HCT116 (cell line): ENCODE data around the gene TYRO3. TPM values are rescaled to one million over a fixed set of nuclear protein-coding genes. Genes with fewer than 3 reads are reported as not detected.

Source experiments
- ATAC-seq: fragments of 200-7000 bp; cut with Tn5 transposase; 2 replicates; pipeline ENCODE4 v1.9.1; 2020; ENCODE audit warnings: mild to moderate bottlenecking, moderate library complexity
- BruUV-seq: library from RNA; stranded (reverse); fragments of 400-500 nt; replicated peaks from 2 replicates; lab custom pipeline; 2021; lab: Mats Ljungman, UMichigan
- CTCF ChIA-PET: fragments of 300-600 bp; sonication (Branson Sonifier 250); formaldehyde crosslinking; loops from one replicate; lab custom pipeline; 2021; ENCODE audit warnings: antibody characterized with exemption; lab: Charles Lee
- POLR2A ChIA-PET: fragments of 300-600, 350-600 bp; sonication (Branson Sonifier 250); formaldehyde crosslinking; loops from one replicate; lab custom pipeline; 2021; ENCODE audit warnings: antibody characterized with exemption; lab: Charles Lee
- RAD21 ChIA-PET, 2 experiments: fragments of 300-600 bp; sonication (Branson Sonifier 250); formaldehyde crosslinking; loops; one replicate each; lab custom pipeline; 2023; ENCODE audit warnings: low total read pairs in 2 of 2; ENCODE audit not compliant: uncharacterized antibody in 2 of 2, unreplicated experiment in 2 of 2, low non-redundant PET in 1 of 2; lab: Charles Lee
- DNase-seq: peaks from one replicate; pipeline ENCODE4 v3.0.0-alpha.2; 2010; ENCODE audit warnings: low read depth, low spot score
- H2AFZ ChIP-seq: fragments of 200-600 bp; shearing (Covaris generic), sonication (generic); 2 replicates; pipeline ENCODE4 v1.6.1; 2017; ENCODE audit warnings: low read depth, mixed run types, mixed read lengths, antibody characterized with exemption, low read length; ENCODE audit not compliant: poor library complexity, severe bottlenecking
- H3K27ac ChIP-seq: 2 replicates; pipeline ENCODE4 v1.5.1; 2012; ENCODE audit warnings: low read depth, low read length
- H3K27me3 ChIP-seq: fragments of 200-600 bp; sonication (generic); 2 replicates; pipeline ENCODE4 v1.6.1; 2016; ENCODE audit warnings: mixed run types, low read length, mixed read lengths; ENCODE audit not compliant: insufficient read depth
- H3K36me3 ChIP-seq, 2 experiments: fragments of 200-500 bp in 1 of 2; fragments of 200-600 bp in 1 of 2; sonication (Bioruptor generic) in 1 of 2; sonication (generic) in 1 of 2; 2 replicates each; pipeline versions ENCODE4 v1.5.1 to v1.6.1; 2014 to 2016; ENCODE audit warnings: low read length in 2 of 2, inconsistent platforms in 1 of 2, mixed read lengths in 1 of 2, mixed run types in 1 of 2; ENCODE audit not compliant: insufficient read depth in 2 of 2, control insufficient read depth in 1 of 2
- H3K4me1 ChIP-seq, 2 experiments: fragments of 200-600 bp in 1 of 2; sonication (generic) in 1 of 2; 2 replicates each; pipeline versions ENCODE4 v1.5.1 to v1.6.1; 2012 to 2017; ENCODE audit warnings: low read length in 2 of 2, inconsistent platforms in 1 of 2, mild to moderate bottlenecking in 1 of 2, mixed read lengths in 1 of 2, mixed run types in 1 of 2, moderate library complexity in 1 of 2; ENCODE audit not compliant: insufficient read depth in 2 of 2, control insufficient read depth in 1 of 2
- H3K4me2 ChIP-seq: fragments of 200-600 bp; sonication (generic); 2 replicates; pipeline ENCODE4 v1.6.1; 2017; ENCODE audit warnings: mixed run types, low read length, mixed read lengths
- H3K4me3 ChIP-seq, 2 experiments: fragments of 200-600 bp in 1 of 2; sonication (generic) in 1 of 2; replicated peaks in 1 of 2; 2 replicates each; pipeline ENCODE4 v1.5.1; 2011 to 2016; ENCODE audit warnings: low read length in 2 of 2, control low read depth in 1 of 2, low read depth in 1 of 2, mild to moderate bottlenecking in 1 of 2, mixed read lengths in 1 of 2, mixed run types in 1 of 2
- H3K79me2 ChIP-seq: fragments of 200-600 bp; sonication (generic); 2 replicates; pipeline ENCODE4 v1.6.1; 2017; ENCODE audit warnings: mild to moderate bottlenecking, mixed run types, low read length, moderate library complexity, mixed read lengths; ENCODE audit not compliant: insufficient read depth
- H3K9ac ChIP-seq: fragments of 200-600 bp; sonication (generic); 2 replicates; pipeline ENCODE4 v1.6.1; 2016; ENCODE audit warnings: low read length, mixed read lengths
- H3K9me2 ChIP-seq: fragments of 200-600 bp; sonication (generic), shearing (Covaris generic); 2 replicates; pipeline ENCODE4 v1.6.1; 2017; ENCODE audit warnings: mixed run types, mild to moderate bottlenecking, moderate library complexity; ENCODE audit not compliant: insufficient read depth
- H3K9me3 ChIP-seq, 2 experiments: fragments of 200-500 bp in 1 of 2; fragments of 200-600 bp in 1 of 2; sonication (Bioruptor generic) in 1 of 2; sonication (generic) in 1 of 2; 2 replicates each; pipeline ENCODE4 v1.6.1; 2014 to 2017; ENCODE audit warnings: low read length in 2 of 2, mixed read lengths in 2 of 2, inconsistent platforms in 1 of 2, low read depth in 1 of 2, mild to moderate bottlenecking in 1 of 2, mixed run types in 1 of 2, moderate library complexity in 1 of 2; ENCODE audit not compliant: control insufficient read depth in 1 of 2, insufficient read depth in 1 of 2
- H4K20me1 ChIP-seq: fragments of 200-600 bp; sonication (generic), shearing (Covaris generic); 2 replicates; pipeline ENCODE4 v1.6.1; 2017; ENCODE audit warnings: mixed run types, mild to moderate bottlenecking, moderate library complexity; ENCODE audit not compliant: insufficient read depth
- ATF3 ChIP-seq: IDR thresholded peaks from 2 replicates; pipeline ENCODE4 v1.6.1; 2012
- CBX3 ChIP-seq: IDR thresholded peaks from 2 replicates; pipeline ENCODE4 v1.6.1; 2012; ENCODE audit warnings: low read depth
- CEBPB ChIP-seq: IDR thresholded peaks from 2 replicates; pipeline ENCODE4 v1.6.1; 2012; ENCODE audit warnings: low read depth
- EGR1 ChIP-seq: IDR thresholded peaks from 2 replicates; pipeline ENCODE4 v1.6.1; 2012; ENCODE audit warnings: low read depth
- EZH2 ChIP-seq: fragments of 200-600 bp; sonication (generic); IDR thresholded peaks from 2 replicates; pipeline ENCODE4 v1.6.1; 2017; ENCODE audit warnings: antibody characterized with exemption, mixed run types
- EZH2phosphoT487 ChIP-seq: fragments of 200-600 bp; IDR thresholded peaks from 2 replicates; pipeline ENCODE4 v1.6.1; 2018; ENCODE audit warnings: antibody characterized with exemption, borderline replicate concordance
- FOSL1 ChIP-seq: IDR thresholded peaks from 2 replicates; pipeline ENCODE4 v1.6.1; 2012; ENCODE audit warnings: low read depth
- JUND ChIP-seq: IDR thresholded peaks from 2 replicates; pipeline ENCODE4 v1.6.1; 2012
- MAX ChIP-seq: IDR thresholded peaks from 2 replicates; pipeline ENCODE4 v1.6.1; 2012
- POLR2A ChIP-seq: IDR thresholded peaks from 2 replicates; pipeline ENCODE4 v1.7.0; 2011; ENCODE audit warnings: borderline replicate concordance; ENCODE audit not compliant: insufficient read depth, insufficient read length; ENCODE audit errors: extremely low read depth
- POLR2AphosphoS5 ChIP-seq: IDR thresholded peaks from 2 replicates; pipeline ENCODE4 v1.6.1; 2011; ENCODE audit warnings: mild to moderate bottlenecking, low read depth, low read length, moderate library complexity
- RAD21 ChIP-seq: IDR thresholded peaks from 2 replicates; pipeline ENCODE4 v1.6.1; 2012; ENCODE audit warnings: low read depth, mild to moderate bottlenecking
- SIN3A ChIP-seq: IDR thresholded peaks from 2 replicates; pipeline ENCODE4 v1.6.1; 2012; ENCODE audit warnings: low read depth
- TCF7L2 ChIP-seq: IDR thresholded peaks from 2 replicates; pipeline ENCODE4 v1.7.0; 2011; ENCODE audit warnings: borderline replicate concordance, inconsistent platforms; ENCODE audit not compliant: insufficient read depth, insufficient read length; ENCODE audit errors: extremely low read depth
- ZBTB33 ChIP-seq: IDR thresholded peaks from 2 replicates; pipeline ENCODE4 v1.6.1; 2011; ENCODE audit warnings: mild to moderate bottlenecking, low read length, moderate library complexity; ENCODE audit not compliant: insufficient replicate concordance; ENCODE audit errors: extremely low read depth
- ZFX ChIP-seq: fragments of 450-650 bp; IDR thresholded peaks from 2 replicates; pipeline ENCODE4 v1.6.1; 2017
- ZNF274 ChIP-seq: fragments of 200-500 bp; sonication (Bioruptor generic); IDR thresholded peaks from 2 replicates; pipeline ENCODE4 v1.6.1; 2014; ENCODE audit warnings: mild to moderate bottlenecking, low read depth, low read length, inconsistent platforms
- intact Hi-C: fragments of 100-400 bp; cut with micrococcal nuclease; formaldehyde crosslinking; loops from 2 replicates; pipeline ENCODE4 v1.10.0; 2022
- total RNA-seq: library from RNA; stranded (reverse); gene quantifications from one replicate; pipeline ENCODE4 v1.2.1, GENCODE V29; 2021; ENCODE audit not compliant: unreplicated experiment

Gene TYRO3
- total RNA-seq, 1 experiment from 2014 or later = 34.6 TPM

- no peaks in the 10 kb centered on the region for H3K9me2 ChIP-seq
- TF ChIP-seq ZFX = no peak
- no peak for TF ChIP-seq ZNF274
- TF ChIP-seq POLR2AphosphoS5 = no peak
- TF ChIP-seq EZH2 = no peak
- no peak for TF ChIP-seq MAX
- TF ChIP-seq CEBPB = no peak
- no peak for TF ChIP-seq FOSL1
- no peak for TF ChIP-seq JUND
- no peak for TF ChIP-seq ZBTB33
- no peak for TF ChIP-seq EGR1
- TF ChIP-seq POLR2A = no peak
- no peak for TF ChIP-seq SIN3A
- no peak for TF ChIP-seq EZH2phosphoT487
- TF ChIP-seq CBX3 = no peak
- TF ChIP-seq RAD21 = no peak
- no peak for TF ChIP-seq TCF7L2
- TF ChIP-seq ATF3 = no peak
- no TSS peak for BruUV-seq
- H3K9me3 ChIP-seq = no peaks in the 10 kb centered on the region
- ChIA-PET RAD21 (no interaction called here), CTCF (no interaction called here), POLR2A (no interaction called here)
- H4K20me1 ChIP-seq = no peaks in the 10 kb centered on the region
- no peaks in the 10 kb centered on the region for H3K27me3 ChIP-seq
- no peak overlapping the region for H3K27ac ChIP-seq
- no peak overlapping the region for H3K4me3 ChIP-seq
- DNase-seq (no peak), ATAC-seq (no peak)
- H3K9ac ChIP-seq = no peak overlapping the region
- H3K36me3 ChIP-seq = peaks cover 2 to 17% of the 10 kb centered on the region in 2 experiments; a peak in 1 of 4 replicates
- H2AFZ ChIP-seq = no peak overlapping the region
- intact Hi-C loops = loop anchor here (10.0 kb wide), 1 partner anchor 80 kb away; no protein-coding TSS in a partner anchor
- H3K4me2 ChIP-seq = no peak overlapping the region
- no peaks in the 10 kb centered on the region; the same call in 1 of the 2 replicates for H3K79me2 ChIP-seq
- H3K4me1 ChIP-seq = peaks cover 0 to 10% of the 10 kb centered on the region in 2 experiments; a peak in 2 of 4 replicates
Measured at GRCh38 chr15:41564286-41564959, 5.4 kb downstream of the TYRO3 start.
